Endothelial cell of umbilical vein (primary cell): ENCODE data around the gene TUBGCP2. TPM values are rescaled to one million over a fixed set of nuclear protein-coding genes. Genes with fewer than 3 reads are reported as not detected.

ENCODE experiments used
- BruUV-seq: library from RNA; stranded (reverse); fragments of 400-500 nt; replicated peaks from 2 replicates; lab custom pipeline; 2021; lab: Mats Ljungman, UMichigan
- CTCF ChIA-PET: fragments of 300-600, 350-600 bp; sonication (Branson Sonifier 250); formaldehyde crosslinking; loops from one replicate; lab custom pipeline; 2021; ENCODE audit warnings: antibody characterized with exemption, inconsistent platforms; lab: Charles Lee
- POLR2A ChIA-PET: fragments of 300-600, 350-600 bp; sonication (Branson Sonifier 250); formaldehyde crosslinking; loops from one replicate; lab custom pipeline; 2021; ENCODE audit warnings: antibody characterized with exemption, inconsistent platforms; lab: Charles Lee
- DNase-seq: peaks from one replicate; pipeline ENCODE4 v3.0.0-alpha.2; 2011; ENCODE audit warnings: low read depth, low spot score
- FAIRE-seq: peaks from 2 replicates; lab custom pipeline; 2011; peaks lifted over from hg19 to GRCh38; lab: Jason Lieb, UNC
- H2AFZ ChIP-seq: 2 replicates; pipeline ENCODE4 v1.6.0; 2012; ENCODE audit warnings: low read depth, low read length, control low read depth, inconsistent platforms
- H3K27ac ChIP-seq: 2 replicates; pipeline ENCODE4 v1.5.1; 2011; ENCODE audit warnings: low read depth, mild to moderate bottlenecking, control low read depth, low read length, moderate library complexity; ENCODE audit not compliant: insufficient read depth
- H3K27me3 ChIP-seq, 2 experiments: 2 replicates each; pipeline versions ENCODE4 v1.6.0 to v1.6.1; 2011; ENCODE audit warnings: low read length in 2 of 2, mixed read lengths in 1 of 2; ENCODE audit not compliant: control insufficient read depth in 2 of 2, insufficient read depth in 2 of 2
- H3K36me3 ChIP-seq, 2 experiments: 2 replicates in 1 of 2; 3 replicates in 1 of 2; pipeline ENCODE4 v1.5.1; 2011; ENCODE audit warnings: low read length in 2 of 2, mild to moderate bottlenecking in 1 of 2, moderate library complexity in 1 of 2; ENCODE audit not compliant: control insufficient read depth in 2 of 2, insufficient read depth in 2 of 2; ENCODE audit errors: extremely low read depth in 1 of 2
- H3K4me1 ChIP-seq: 3 replicates; pipeline ENCODE4 v1.5.1; 2011; ENCODE audit warnings: mild to moderate bottlenecking, low read length; ENCODE audit not compliant: control insufficient read depth, insufficient read depth; ENCODE audit errors: extremely low read depth
- H3K4me2 ChIP-seq: 2 replicates; pipeline ENCODE4 v1.6.1; 2011; ENCODE audit warnings: low read length, control low read depth, mixed read lengths; ENCODE audit not compliant: insufficient read depth
- H3K4me3 ChIP-seq, 3 experiments: fragments of 200-600 bp in 1 of 3; sonication (generic), shearing (Covaris generic) in 1 of 3; replicated peaks in 1 of 3; 2 replicates each; pipeline ENCODE4 v1.5.1; 2011 to 2016; ENCODE audit warnings: control low read depth in 3 of 3, low read length in 3 of 3, mild to moderate bottlenecking in 2 of 3, inconsistent platforms in 1 of 3, low read depth in 1 of 3, moderate library complexity in 1 of 3; ENCODE audit not compliant: insufficient read depth in 1 of 3
- H3K79me2 ChIP-seq: 2 replicates; pipeline ENCODE4 v1.6.0; 2012; ENCODE audit warnings: low read length, inconsistent platforms; ENCODE audit not compliant: control insufficient read depth, insufficient read depth
- H3K9ac ChIP-seq: replicated peaks from 2 replicates; pipeline ENCODE3; 2011; ENCODE audit warnings: low read length, control low read depth; ENCODE audit not compliant: insufficient read depth; ENCODE audit errors: extremely low read depth
- H3K9me1 ChIP-seq: replicated peaks from 3 replicates; pipeline ENCODE4 v1.6.0; 2011; ENCODE audit warnings: mild to moderate bottlenecking, low read length; ENCODE audit not compliant: control insufficient read depth, insufficient read depth; ENCODE audit errors: extremely low read depth
- H3K9me3 ChIP-seq: replicated peaks from 2 replicates; pipeline ENCODE4 v1.5.1; 2012; ENCODE audit warnings: low read length, inconsistent platforms; ENCODE audit not compliant: control insufficient read depth, insufficient read depth
- H4K20me1 ChIP-seq: replicated peaks from 2 replicates; pipeline ENCODE3; 2011; ENCODE audit warnings: mild to moderate bottlenecking, low read length; ENCODE audit not compliant: control insufficient read depth, insufficient read depth; ENCODE audit errors: extremely low read depth
- EZH2 ChIP-seq: IDR thresholded peaks from 2 replicates; pipeline ENCODE4 v1.6.1; 2012; ENCODE audit warnings: borderline replicate concordance, low read depth, mild to moderate bottlenecking, moderate library complexity, low read length, inconsistent platforms; ENCODE audit not compliant: severe bottlenecking
- FOS ChIP-seq: IDR thresholded peaks from 2 replicates; pipeline ENCODE4 v1.6.1; 2011; ENCODE audit warnings: mild to moderate bottlenecking, low read length, moderate library complexity, borderline replicate concordance; ENCODE audit not compliant: insufficient read depth
- GATA2 ChIP-seq: IDR thresholded peaks from 2 replicates; pipeline ENCODE4 v1.7.0; 2011; ENCODE audit warnings: low read depth, mild to moderate bottlenecking, moderate library complexity, mixed read lengths, low read length; ENCODE audit not compliant: insufficient read length, insufficient read depth
- JUN ChIP-seq: IDR thresholded peaks from 2 replicates; pipeline ENCODE4 v1.6.1; 2011; ENCODE audit warnings: borderline replicate concordance, low read depth; ENCODE audit not compliant: insufficient read length, insufficient read depth
- MYC ChIP-seq: IDR thresholded peaks from one replicate; pipeline ENCODE4 v1.6.1; 2011; ENCODE audit warnings: mild to moderate bottlenecking, low read depth, low read length
- POLR2AphosphoS5 ChIP-seq: IDR thresholded peaks from 2 replicates; pipeline ENCODE4 v1.6.1; 2012; ENCODE audit warnings: low read depth, mild to moderate bottlenecking, control low read depth, low read length, moderate library complexity; ENCODE audit not compliant: insufficient read depth
- dilution Hi-C: fragments of 300-500 bp; cut with MboI; formaldehyde crosslinking; loops from one replicate; pipeline ENCODE4 v1.15.0; 2019; ENCODE audit warnings: low sequenced_read_pairs; ENCODE audit not compliant: extremely low pct_ligation_motif_present
- intact Hi-C: fragments of 100-400 bp; cut with micrococcal nuclease; formaldehyde crosslinking; loops from one replicate; pipeline ENCODE4 v1.10.0; 2022
- polyA plus RNA-seq, 4 experiments: library from polyadenylated mRNA; depleted of rRNA in 3 of 4; stranded (reverse) in 3 of 4; unstranded in 1 of 4; fragments of >200 nt; gene quantifications; 2 replicates each; pipeline versions ENCODE4 v1.2.1 to v1.2.3, GENCODE V29; 2011 to 2012; ENCODE audit warnings: missing spikeins in 1 of 4
- total RNA-seq: library from RNA; stranded (reverse); gene quantifications from 2 replicates; pipeline ENCODE4 v1.2.3, GENCODE V29; 2021
- TF ChIP-seq, protein P1 (sequence below), 2 donors: IDR thresholded peaks; 1 replicate in 1 of 2; 2 replicates in 1 of 2; pipeline ENCODE4 v1.5.1; 2011; ENCODE audit warnings: low read length in 2 of 2, mild to moderate bottlenecking in 2 of 2, moderate library complexity in 2 of 2, control low read depth in 1 of 2, inconsistent platforms in 1 of 2, low read depth in 1 of 2; ENCODE audit not compliant: insufficient read depth in 1 of 2; ENCODE audit errors: extremely low read depth in 1 of 2
- TF ChIP-seq, protein P2 (sequence below): IDR thresholded peaks from 2 replicates; pipeline ENCODE4 v1.6.1; 2011; ENCODE audit not compliant: insufficient read depth, insufficient read length

The TUBGCP2 gene
- total and polyA plus RNA-seq, 2 donors (not counting 3 experiments of a cell fraction or from before 2014, with no cell fraction given), result 37.1 to 53.1 TPM

DNA sequence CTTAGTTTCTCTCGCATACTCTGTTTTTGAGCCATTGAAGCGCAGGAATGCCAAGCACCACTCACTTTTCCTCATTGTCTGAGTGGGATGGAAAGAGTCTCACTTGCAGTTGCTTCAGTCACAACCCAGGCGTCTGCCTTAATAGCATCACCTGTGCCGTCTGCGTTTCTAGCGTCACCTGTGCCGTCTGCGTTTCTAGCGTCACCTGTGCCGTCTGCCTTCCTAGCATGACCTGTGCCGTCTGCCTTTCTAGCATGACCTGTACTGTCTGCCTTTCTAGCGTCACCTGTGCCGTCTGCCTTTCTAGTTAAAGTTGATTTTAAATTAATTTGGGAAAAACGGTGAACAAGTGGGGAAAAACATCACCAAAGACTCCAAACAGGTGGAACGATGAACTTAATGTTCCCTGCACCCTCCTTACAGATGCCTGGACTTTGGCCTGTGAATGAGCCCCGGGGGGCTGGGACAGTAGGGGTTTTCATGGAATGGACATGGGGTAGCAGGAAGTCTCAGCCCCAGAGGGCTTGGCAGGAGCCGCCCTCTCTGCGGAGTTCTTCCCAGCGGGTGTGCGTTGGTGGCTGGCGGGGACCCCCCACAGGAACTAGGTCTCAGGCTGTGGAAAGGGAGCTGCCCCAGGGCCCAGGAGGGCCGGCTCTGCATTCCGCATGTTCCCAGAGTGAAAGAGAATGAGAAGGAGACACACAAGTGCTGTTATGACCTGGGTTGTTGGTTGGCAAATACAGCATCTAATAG is 3.5 kb upstream of the TUBGCP2 start:
- no peak for FAIRE-seq
- Histone ChIP-seq H3K4me2 (no peak overlapping the region), H3K4me1 (peaks cover 7% of the 10 kb centered on the region), H3K4me3 (no peak overlapping the region), H3K79me2 (peaks cover 12% of the 10 kb centered on the region), H3K36me3 (peaks cover 3 to 5% of the 10 kb centered on the region in 2 experiments), H2AFZ (no peak overlapping the region), H3K9me1 (no peaks in the 10 kb centered on the region), H3K27ac (no peak overlapping the region), H3K27me3 (no peaks in the 10 kb centered on the region), H4K20me1 (no peaks in the 10 kb centered on the region), H3K9ac (no peak overlapping the region), H3K9me3 (no peaks in the 10 kb centered on the region)
- DNase-seq, result no peak
- ChIA-PET POLR2A (no interaction called here), CTCF (no interaction called here)
- TF ChIP-seq GATA2 (no peak), MYC (no peak), POLR2AphosphoS5 (no peak), JUN (no peak), EZH2 (no peak), FOS (no peak)
- TF ChIP-seq, protein P1, sequence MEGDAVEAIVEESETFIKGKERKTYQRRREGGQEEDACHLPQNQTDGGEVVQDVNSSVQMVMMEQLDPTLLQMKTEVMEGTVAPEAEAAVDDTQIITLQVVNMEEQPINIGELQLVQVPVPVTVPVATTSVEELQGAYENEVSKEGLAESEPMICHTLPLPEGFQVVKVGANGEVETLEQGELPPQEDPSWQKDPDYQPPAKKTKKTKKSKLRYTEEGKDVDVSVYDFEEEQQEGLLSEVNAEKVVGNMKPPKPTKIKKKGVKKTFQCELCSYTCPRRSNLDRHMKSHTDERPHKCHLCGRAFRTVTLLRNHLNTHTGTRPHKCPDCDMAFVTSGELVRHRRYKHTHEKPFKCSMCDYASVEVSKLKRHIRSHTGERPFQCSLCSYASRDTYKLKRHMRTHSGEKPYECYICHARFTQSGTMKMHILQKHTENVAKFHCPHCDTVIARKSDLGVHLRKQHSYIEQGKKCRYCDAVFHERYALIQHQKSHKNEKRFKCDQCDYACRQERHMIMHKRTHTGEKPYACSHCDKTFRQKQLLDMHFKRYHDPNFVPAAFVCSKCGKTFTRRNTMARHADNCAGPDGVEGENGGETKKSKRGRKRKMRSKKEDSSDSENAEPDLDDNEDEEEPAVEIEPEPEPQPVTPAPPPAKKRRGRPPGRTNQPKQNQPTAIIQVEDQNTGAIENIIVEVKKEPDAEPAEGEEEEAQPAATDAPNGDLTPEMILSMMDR (IDR thresholded peaks at IDR 0.05; ENCODE audit: extremely low read depth in 1 of 2, insufficient read depth in 1 of 2, low read depth in 1 of 2, low read length in 2 of 2), result no peak
- TF ChIP-seq, protein P2, sequence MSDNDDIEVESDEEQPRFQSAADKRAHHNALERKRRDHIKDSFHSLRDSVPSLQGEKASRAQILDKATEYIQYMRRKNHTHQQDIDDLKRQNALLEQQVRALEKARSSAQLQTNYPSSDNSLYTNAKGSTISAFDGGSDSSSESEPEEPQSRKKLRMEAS, result no peak
- dilution Hi-C loops, result no loop called here
- no TSS peak for BruUV-seq
- intact Hi-C loops, result no loop called here
